CD14-positive monocyte (primary cell): ENCODE measurements around the gene PLAC1. TPM values are rescaled to one million over a fixed set of nuclear protein-coding genes. Genes with fewer than 3 reads are reported as not detected.

ENCODE experiments used
- DNase-seq, 3 donors: peaks; one replicate each; pipeline ENCODE4 v3.0.0-alpha.2; 2011 to 2022
- H2AFZ ChIP-seq: 2 replicates; pipeline ENCODE4 v1.6.0; 2012; ENCODE audit warnings: mild to moderate bottlenecking, low read depth, low read length, inconsistent platforms; ENCODE audit not compliant: insufficient read depth, poor library complexity, severe bottlenecking
- H3K27ac ChIP-seq, 2 donors: 1 replicate in 1 of 2; 2 replicates in 1 of 2; pipeline ENCODE4 v1.5.1; 2012 to 2013; ENCODE audit warnings: low read length in 2 of 2, control low read depth in 1 of 2, inconsistent platforms in 1 of 2, low read depth in 1 of 2, mild to moderate bottlenecking in 1 of 2
- H3K27me3 ChIP-seq, 2 donors: one replicate each; pipeline versions ENCODE4 v1.6.0 to v1.6.1; 2011 to 2013; ENCODE audit warnings: low read length in 2 of 2; ENCODE audit not compliant: control insufficient read depth in 2 of 2, insufficient read depth in 2 of 2
- H3K36me3 ChIP-seq, 2 donors: replicated peaks in 1 of 2; 1 replicate in 1 of 2; 2 replicates in 1 of 2; pipeline versions ENCODE4 v1.5.1 to v1.6.1; 2012 to 2013; ENCODE audit warnings: low read length in 2 of 2, control low read depth in 1 of 2, inconsistent platforms in 1 of 2, mild to moderate bottlenecking in 1 of 2; ENCODE audit not compliant: insufficient read depth in 2 of 2, control insufficient read depth in 1 of 2
- H3K4me1 ChIP-seq, 2 donors: 1 replicate in 1 of 2; 2 replicates in 1 of 2; pipeline versions ENCODE4 v1.5.1 to v1.6.1; 2012 to 2013; ENCODE audit warnings: low read length in 2 of 2, control low read depth in 1 of 2, inconsistent platforms in 1 of 2, mild to moderate bottlenecking in 1 of 2, moderate library complexity in 1 of 2; ENCODE audit not compliant: insufficient read depth in 2 of 2, control insufficient read depth in 1 of 2
- H3K4me2 ChIP-seq: replicated peaks from 2 replicates; pipeline ENCODE3; 2012; ENCODE audit warnings: low read length, moderate library complexity, mild to moderate bottlenecking; ENCODE audit not compliant: poor library complexity, severe bottlenecking; ENCODE audit errors: extremely low read depth
- H3K4me3 ChIP-seq, 3 experiments: fragments of 200-600 bp in 1 of 3; sonication (generic) in 1 of 3; replicated peaks in 1 of 3; 1 replicate in 2 of 3; 2 replicates in 1 of 3; pipeline ENCODE4 v1.5.1; 2011 to 2013; ENCODE audit warnings: low read length in 3 of 3, mild to moderate bottlenecking in 3 of 3, control low read depth in 2 of 3, low read depth in 2 of 3, inconsistent platforms in 1 of 3, moderate library complexity in 1 of 3
- H3K79me2 ChIP-seq: 2 replicates; pipeline ENCODE4 v1.6.0; 2012; ENCODE audit warnings: mild to moderate bottlenecking, control low read depth, inconsistent platforms, low read length, moderate library complexity; ENCODE audit not compliant: insufficient read depth
- H3K9ac ChIP-seq: 2 replicates; pipeline ENCODE4 v1.6.0; 2017; ENCODE audit warnings: low read length, mild to moderate bottlenecking; ENCODE audit not compliant: insufficient read depth, poor library complexity, severe bottlenecking
- H3K9me3 ChIP-seq, 2 donors: replicated peaks in 1 of 2; 1 replicate in 1 of 2; 2 replicates in 1 of 2; pipeline versions ENCODE4 v1.5.1 to v1.6.1; 2012 to 2013; ENCODE audit warnings: low read length in 2 of 2, control low read depth in 1 of 2; ENCODE audit not compliant: control insufficient read depth in 1 of 2, insufficient read depth in 1 of 2
- H4K20me1 ChIP-seq: 2 replicates; pipeline ENCODE4 v1.6.0; 2012; ENCODE audit warnings: mild to moderate bottlenecking, low read length, control low read depth, moderate library complexity; ENCODE audit not compliant: insufficient read depth
- H3K27ac Mint-ChIP-seq, 7 donors: one replicate each; pipeline ENCODE4 v1.8.0; 2020; ENCODE audit warnings: mild to moderate bottlenecking in 7 of 7, mixed read lengths in 7 of 7, moderate library complexity in 6 of 7, inconsistent platforms in 2 of 7
- H3K27me3 Mint-ChIP-seq, 3 donors: one replicate each; pipeline ENCODE4 v1.8.0; 2021 to 2022; ENCODE audit warnings: low read depth in 3 of 3, mild to moderate bottlenecking in 3 of 3, mixed read lengths in 3 of 3, moderate library complexity in 3 of 3, inconsistent platforms in 1 of 3
- H3K36me3 Mint-ChIP-seq, 2 donors: one replicate each; pipeline ENCODE4 v1.8.0; 2020; ENCODE audit warnings: mixed read lengths in 2 of 2, inconsistent platforms in 1 of 2, mild to moderate bottlenecking in 1 of 2
- H3K4me1 Mint-ChIP-seq: one replicate; pipeline ENCODE4 v1.8.0; 2020; ENCODE audit warnings: mild to moderate bottlenecking, mixed read lengths
- H3K4me3 Mint-ChIP-seq, 2 donors: one replicate each; pipeline ENCODE4 v1.8.0; 2020; ENCODE audit warnings: mild to moderate bottlenecking in 2 of 2, mixed read lengths in 2 of 2, moderate library complexity in 1 of 2
- H3K9me3 Mint-ChIP-seq, 7 donors: one replicate each; pipeline ENCODE4 v1.8.0; 2020 to 2022; ENCODE audit warnings: mixed read lengths in 7 of 7, mild to moderate bottlenecking in 6 of 7, moderate library complexity in 6 of 7, inconsistent platforms in 2 of 7
- CTCF ChIP-seq: fragments of 200-600 bp; IDR thresholded peaks from one replicate; pipeline ENCODE4 v1.8.0; 2022; ENCODE audit warnings: antibody characterized with exemption, mild to moderate bottlenecking
- WGBS: methylation state at CpG from one replicate; pipeline ENCODE4 v1.1.5; 2013; ENCODE audit warnings: missing lambda C conversion rate; ENCODE audit not compliant: insufficient coverage; 5-methylcytosine and 5-hydroxymethylcytosine counted together
- intact Hi-C, 2 donors: fragments of 100-400 bp; cut with micrococcal nuclease; formaldehyde crosslinking; loops; one replicate each; pipeline versions ENCODE4 v1.15.0 to v1.15.1; 2023
- polyA plus RNA-seq, 3 donors: library from polyadenylated mRNA; depleted of rRNA in 1 of 3; unstranded in 2 of 3; stranded (reverse) in 1 of 3; fragments of 300-500 nt in 2 of 3; fragments of >200 nt in 1 of 3; fragmentation: Illumina TruSeq in 2 of 3; gene quantifications; 1 replicate in 2 of 3; 2 replicates in 1 of 3; pipeline ENCODE4 v1.2.3, GENCODE V29; 2012 to 2021

The PLAC1 gene
- polyA plus RNA-seq, 3 donors = not detected

GRCh38 chrX:134623293-134624045, 34.8 kb downstream of the PLAC1 start:
- H3K36me3 Mint-ChIP-seq = no peaks in the 10 kb centered on the region
- intact Hi-C loops = no loop called here
- Histone ChIP-seq H3K4me3 (no peak overlapping the region), H3K4me2 (no peak overlapping the region), H2AFZ (no peak overlapping the region), H4K20me1 (no peaks in the 10 kb centered on the region), H3K9me3 (no peaks in the 10 kb centered on the region), H3K27me3 (no peaks in the 10 kb centered on the region), H3K9ac (no peak overlapping the region), H3K79me2 (no peaks in the 10 kb centered on the region), H3K4me1 (peaks cover 13 to 35% of the 10 kb centered on the region in 2 donors), H3K36me3 (no peaks in the 10 kb centered on the region), H3K27ac (no peak overlapping the region)
- TF ChIP-seq CTCF = no peak
- DNase-seq = no peak
- peaks cover 0 to 2% (median 2%) of the 10 kb centered on the region in 3 donors for H3K27me3 Mint-ChIP-seq
- H3K4me3 Mint-ChIP-seq = no peak overlapping the region
- H3K27ac Mint-ChIP-seq = no peak overlapping the region
- H3K4me1 Mint-ChIP-seq = peaks cover 37% of the 10 kb centered on the region
- WGBS = no CpG with 5 or more reads among the region's 10 CpGs
- no peaks in the 10 kb centered on the region for H3K9me3 Mint-ChIP-seq

GRCh38 chrX:134622813-134623185, 35.5 kb downstream of the PLAC1 start:
- Mint-ChIP-seq H3K9me3 (no peaks in the 10 kb centered on the region), H3K27ac (no peak overlapping the region), H3K4me1 (peaks cover 37% of the 10 kb centered on the region), H3K4me3 (no peak overlapping the region), H3K36me3 (no peaks in the 10 kb centered on the region), H3K27me3 (peaks cover 0 to 2% (median 2%) of the 10 kb centered on the region in 3 donors)
- no peak overlapping the region for H3K4me2 ChIP-seq
- H3K4me1 ChIP-seq = peaks cover 13 to 35% of the 10 kb centered on the region in 2 donors
- no peak for TF ChIP-seq CTCF
- no peaks in the 10 kb centered on the region for H3K36me3 ChIP-seq
- H3K79me2 ChIP-seq = no peaks in the 10 kb centered on the region
- no peak overlapping the region for H3K4me3 ChIP-seq
- H3K9me3 ChIP-seq = no peaks in the 10 kb centered on the region
- intact Hi-C loops = no loop called here
- DNase-seq = no peak
- H4K20me1 ChIP-seq = no peaks in the 10 kb centered on the region
- H3K27me3 ChIP-seq = no peaks in the 10 kb centered on the region
- H3K9ac ChIP-seq = no peak overlapping the region
- H3K27ac ChIP-seq = no peak overlapping the region
- H2AFZ ChIP-seq = peak overlapping the region; percentile 2
- WGBS = 100% methylated on average over 1 of the region's 2 CpGs
